Astrocyte (in vitro differentiated cells and primary cell): ENCODE measurements around the gene DGKG. TPM values are rescaled to one million over a fixed set of nuclear protein-coding genes. Genes with fewer than 3 reads are reported as not detected.

Source experiments
- DNase-seq: peaks from one replicate; pipeline ENCODE4 v3.0.0-alpha.2; 2010; ENCODE audit warnings: low read depth
- FAIRE-seq: peaks from 2 replicates; lab custom pipeline; 2011; peaks lifted over from hg19 to GRCh38; lab: Jason Lieb, UNC
- H2AFZ ChIP-seq: 2 replicates; pipeline ENCODE4 v1.6.0; 2012; ENCODE audit warnings: low read depth, low read length, inconsistent platforms
- H3K27ac ChIP-seq: 2 replicates; pipeline ENCODE4 v1.5.1; 2011; ENCODE audit warnings: low read depth, low read length, inconsistent platforms
- H3K27me3 ChIP-seq: 2 replicates; pipeline ENCODE4 v1.6.0; 2011; ENCODE audit warnings: low read length, inconsistent platforms; ENCODE audit not compliant: insufficient read depth
- H3K36me3 ChIP-seq: 2 replicates; pipeline ENCODE4 v1.5.1; 2011; ENCODE audit warnings: low read length, inconsistent platforms; ENCODE audit not compliant: insufficient read depth
- H3K4me1 ChIP-seq: 2 replicates; pipeline ENCODE4 v1.5.1; 2011; ENCODE audit warnings: low read length, inconsistent platforms; ENCODE audit not compliant: insufficient read depth
- H3K4me2 ChIP-seq: 2 replicates; pipeline ENCODE4 v1.6.0; 2012; ENCODE audit warnings: low read length, inconsistent platforms
- H3K4me3 ChIP-seq: 2 replicates; pipeline ENCODE4 v1.5.1; 2011; ENCODE audit warnings: low read depth, mild to moderate bottlenecking, low read length, inconsistent platforms; ENCODE audit not compliant: insufficient read depth
- H3K79me2 ChIP-seq: 2 replicates; pipeline ENCODE4 v1.6.0; 2012; ENCODE audit warnings: mild to moderate bottlenecking, low read length, inconsistent platforms; ENCODE audit not compliant: insufficient read depth
- H3K9ac ChIP-seq: 2 replicates; pipeline ENCODE4 v1.6.0; 2012; ENCODE audit warnings: mild to moderate bottlenecking, low read length, inconsistent platforms
- H3K9me3 ChIP-seq: 2 replicates; pipeline ENCODE4 v1.5.1; 2012; ENCODE audit warnings: low read depth, mild to moderate bottlenecking, low read length, inconsistent platforms; ENCODE audit not compliant: insufficient read depth
- H4K20me1 ChIP-seq: 2 replicates; pipeline ENCODE4 v1.6.0; 2012; ENCODE audit warnings: low read length, inconsistent platforms; ENCODE audit not compliant: insufficient read depth
- H3K27ac Mint-ChIP-seq: one replicate; pipeline ENCODE4 v1.8.0; 2021; ENCODE audit warnings: mild to moderate bottlenecking, mixed read lengths; ENCODE audit not compliant: unreplicated experiment
- H3K27me3 Mint-ChIP-seq: one replicate; pipeline ENCODE4 v1.8.0; 2021; ENCODE audit warnings: low read depth, mixed read lengths; ENCODE audit not compliant: unreplicated experiment
- H3K36me3 Mint-ChIP-seq: one replicate; pipeline ENCODE4 v1.8.0; 2021; ENCODE audit warnings: low read depth, mixed read lengths; ENCODE audit not compliant: unreplicated experiment
- H3K4me1 Mint-ChIP-seq: one replicate; pipeline ENCODE4 v1.8.0; 2021; ENCODE audit warnings: low read depth, mixed read lengths; ENCODE audit not compliant: unreplicated experiment
- H3K4me3 Mint-ChIP-seq: one replicate; pipeline ENCODE4 v1.8.0; 2021; ENCODE audit warnings: mild to moderate bottlenecking, moderate library complexity, mixed read lengths; ENCODE audit not compliant: unreplicated experiment
- H3K9me3 Mint-ChIP-seq: one replicate; pipeline ENCODE4 v1.8.0; 2021; ENCODE audit warnings: mild to moderate bottlenecking, mixed read lengths; ENCODE audit not compliant: unreplicated experiment
- CTCF ChIP-seq: IDR thresholded peaks from 2 replicates; pipeline ENCODE4 v1.5.1; 2011; ENCODE audit warnings: low read depth, mild to moderate bottlenecking, inconsistent platforms, low read length, moderate library complexity; ENCODE audit not compliant: insufficient read depth
- EZH2 ChIP-seq: IDR thresholded peaks from 2 replicates; pipeline ENCODE4 v1.6.1; 2012; ENCODE audit warnings: mild to moderate bottlenecking, low read length, inconsistent platforms; ENCODE audit not compliant: insufficient read depth
- total RNA-seq: library from RNA; stranded (reverse); gene quantifications from 2 replicates; pipeline ENCODE4 v1.2.1, GENCODE V29; 2021

The DGKG gene
- total RNA-seq, 1 donor from 2014 or later = 0.64 TPM

GRCh38 chr3:186273586-186273985 is 88.4 kb downstream of the DGKG start:
- no peak for TF ChIP-seq EZH2
- TF ChIP-seq CTCF = no peak
- FAIRE-seq = no peak
- Mint-ChIP-seq H3K4me3 (no peak overlapping the region), H3K27me3 (peaks cover 30% of the 10 kb centered on the region), H3K9me3 (no peaks in the 10 kb centered on the region), H3K27ac (no peak overlapping the region), H3K36me3 (no peaks in the 10 kb centered on the region), H3K4me1 (no peaks in the 10 kb centered on the region)
- H3K4me3 ChIP-seq = no peak overlapping the region
- H4K20me1 ChIP-seq = no peaks in the 10 kb centered on the region
- H3K27ac ChIP-seq = no peak overlapping the region
- no peak overlapping the region for H3K9ac ChIP-seq
- no peaks in the 10 kb centered on the region for H3K36me3 ChIP-seq
- no peak overlapping the region for H3K4me2 ChIP-seq
- H3K4me1 ChIP-seq = no peaks in the 10 kb centered on the region
- H3K9me3 ChIP-seq = no peaks in the 10 kb centered on the region
- H2AFZ ChIP-seq = no peak overlapping the region
- H3K27me3 ChIP-seq = no peaks in the 10 kb centered on the region
- no peak for DNase-seq
- H3K79me2 ChIP-seq = no peaks in the 10 kb centered on the region

GRCh38 chr3:186270701-186271100 is 91.3 kb downstream of the DGKG start:
- Histone ChIP-seq H3K4me3 (no peak overlapping the region), H2AFZ (no peak overlapping the region), H3K27me3 (peaks cover 4% of the 10 kb centered on the region), H3K9me3 (no peaks in the 10 kb centered on the region), H3K4me2 (no peak overlapping the region), H3K79me2 (no peaks in the 10 kb centered on the region), H4K20me1 (no peaks in the 10 kb centered on the region), H3K9ac (no peak overlapping the region), H3K27ac (no peak overlapping the region), H3K4me1 (no peaks in the 10 kb centered on the region), H3K36me3 (no peaks in the 10 kb centered on the region)
- DNase-seq = no peak
- FAIRE-seq = no peak
- H3K36me3 Mint-ChIP-seq = no peaks in the 10 kb centered on the region
- no peak overlapping the region for H3K4me3 Mint-ChIP-seq
- TF ChIP-seq CTCF (no peak), EZH2 (no peak)
- no peak overlapping the region for H3K27ac Mint-ChIP-seq
- H3K4me1 Mint-ChIP-seq = no peaks in the 10 kb centered on the region
- H3K27me3 Mint-ChIP-seq = peaks cover 43% of the 10 kb centered on the region
- H3K9me3 Mint-ChIP-seq = no peaks in the 10 kb centered on the region

GRCh38 chr3:186268616-186269448 is 93.2 kb downstream of the DGKG start:
- peaks cover 4% of the 10 kb centered on the region for H3K27me3 ChIP-seq
- TF ChIP-seq CTCF = peak; percentile 25
- TF ChIP-seq EZH2 = no peak
- no peak overlapping the region for H3K27ac ChIP-seq
- H3K4me1 ChIP-seq = no peaks in the 10 kb centered on the region
- no peak overlapping the region for H3K9ac ChIP-seq
- no peak for DNase-seq
- FAIRE-seq = no peak
- no peaks in the 10 kb centered on the region for H3K9me3 ChIP-seq
- no peak overlapping the region for H3K27ac Mint-ChIP-seq
- H3K9me3 Mint-ChIP-seq = no peaks in the 10 kb centered on the region
- H3K79me2 ChIP-seq = no peaks in the 10 kb centered on the region
- H3K4me2 ChIP-seq = no peak overlapping the region
- no peaks in the 10 kb centered on the region for H4K20me1 ChIP-seq
- H2AFZ ChIP-seq = no peak overlapping the region
- H3K4me1 Mint-ChIP-seq = peaks cover 2% of the 10 kb centered on the region
- peaks cover 45% of the 10 kb centered on the region for H3K27me3 Mint-ChIP-seq
- H3K4me3 ChIP-seq = no peak overlapping the region
- H3K36me3 ChIP-seq = no peaks in the 10 kb centered on the region
- H3K4me3 Mint-ChIP-seq = no peak overlapping the region
- H3K36me3 Mint-ChIP-seq = no peaks in the 10 kb centered on the region
